SK-N-MC (cell line): Measurements from ENCODE around the gene GPR62.

Experiments
- DNase-seq: peaks from one replicate; pipeline ENCODE4 v3.0.0-alpha.2; 2011; ENCODE audit warnings: low read depth, low spot score
- H3K27ac ChIP-seq: fragments of 200-600 bp; sonication (generic); 2 replicates; pipeline ENCODE4 v1.5.1; 2016; ENCODE audit warnings: mixed run types
- H3K36me3 ChIP-seq: fragments of 200-600 bp; sonication (generic); 2 replicates; pipeline ENCODE4 v1.6.1; 2017; ENCODE audit warnings: antibody characterized with exemption, low read length, mixed read lengths; ENCODE audit not compliant: insufficient read depth
- H3K4me3 ChIP-seq: fragments of 200-600 bp; sonication (generic); 2 replicates; pipeline ENCODE4 v1.5.1; 2016
- H3K9ac ChIP-seq: fragments of 200-600 bp; sonication (generic); 2 replicates; pipeline ENCODE4 v1.8.0; 2017; ENCODE audit warnings: mixed run types, mixed read lengths; ENCODE audit not compliant: insufficient read length
- H3K9me3 ChIP-seq: fragments of 200-600 bp; sonication (generic); 2 replicates; pipeline ENCODE4 v1.6.1; 2017; ENCODE audit warnings: low read depth, mild to moderate bottlenecking, antibody characterized with exemption, low read length, moderate library complexity, mixed read lengths
- EZH2 ChIP-seq: fragments of 200-600 bp; sonication (generic); IDR thresholded peaks from one replicate; pipeline ENCODE4 v1.6.1; 2017; ENCODE audit warnings: antibody characterized with exemption
- FOXP2 ChIP-seq: optimal IDR thresholded peaks from 2 replicates; pipeline ENCODE3; 2011; ENCODE audit warnings: mild to moderate bottlenecking, moderate library complexity; ENCODE audit not compliant: insufficient read depth; ENCODE audit errors: extremely low read length, control extremely low read depth
- POLR2AphosphoS5 ChIP-seq: IDR thresholded peaks from 2 replicates; pipeline ENCODE4 v1.6.1; 2012; ENCODE audit warnings: mild to moderate bottlenecking, low read depth, low read length, borderline replicate concordance

GPR62 gene

DNA sequence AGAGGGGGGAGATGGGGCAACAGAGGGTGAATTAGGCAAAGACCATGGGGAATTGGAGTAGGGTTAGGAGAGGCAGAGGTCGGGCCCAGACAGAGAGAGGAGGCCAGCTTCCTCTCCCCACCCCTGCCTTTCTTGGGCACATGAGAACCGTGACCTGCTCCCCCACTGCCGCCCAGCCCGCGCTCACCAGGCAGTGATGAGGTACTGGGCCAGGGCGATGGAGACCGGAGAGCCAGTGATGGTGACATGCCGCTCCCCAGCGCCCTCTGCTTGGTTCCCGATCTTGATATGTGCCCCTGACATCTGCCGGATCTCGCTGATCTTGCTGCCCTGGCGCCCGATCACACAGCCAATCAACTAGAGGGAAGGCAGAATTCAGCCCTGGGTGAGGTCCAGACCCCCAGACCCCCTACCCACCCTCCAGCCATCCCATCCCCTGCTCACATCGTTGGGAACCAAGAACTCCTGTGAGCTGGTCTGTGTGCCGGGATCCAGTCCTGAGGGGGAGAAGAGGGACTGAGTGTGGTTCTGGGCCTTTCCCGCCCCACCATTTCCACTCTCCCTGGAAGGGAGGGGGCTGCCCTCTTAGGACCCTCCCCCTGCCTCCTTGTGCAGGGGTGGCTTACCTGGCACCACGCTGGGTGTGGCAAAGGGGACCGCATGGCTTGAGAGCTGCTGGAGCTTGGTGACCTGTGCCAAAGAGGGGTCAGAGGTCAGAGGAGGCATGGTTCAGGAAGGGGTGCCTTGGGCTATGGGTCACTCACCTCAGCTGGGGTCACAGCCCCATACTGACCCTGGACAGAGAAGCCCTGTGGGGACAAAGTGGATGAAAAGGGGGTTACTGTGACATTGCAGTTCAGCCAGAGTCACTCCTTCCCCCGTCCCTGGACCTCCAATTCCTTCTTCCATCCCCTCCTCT, 3.7 kb downstream of the GPR62 start:
- Histone ChIP-seq H3K36me3 (no peaks in the 10 kb centered on the region), H3K9ac (no peak overlapping the region), H3K9me3 (no peaks in the 10 kb centered on the region), H3K27ac (no peak overlapping the region), H3K4me3 (no peak overlapping the region)
- no peak for TF ChIP-seq FOXP2
- TF ChIP-seq EZH2, result no peak
- TF ChIP-seq POLR2AphosphoS5, result no peak
- DNase-seq, result no peak

DNA sequence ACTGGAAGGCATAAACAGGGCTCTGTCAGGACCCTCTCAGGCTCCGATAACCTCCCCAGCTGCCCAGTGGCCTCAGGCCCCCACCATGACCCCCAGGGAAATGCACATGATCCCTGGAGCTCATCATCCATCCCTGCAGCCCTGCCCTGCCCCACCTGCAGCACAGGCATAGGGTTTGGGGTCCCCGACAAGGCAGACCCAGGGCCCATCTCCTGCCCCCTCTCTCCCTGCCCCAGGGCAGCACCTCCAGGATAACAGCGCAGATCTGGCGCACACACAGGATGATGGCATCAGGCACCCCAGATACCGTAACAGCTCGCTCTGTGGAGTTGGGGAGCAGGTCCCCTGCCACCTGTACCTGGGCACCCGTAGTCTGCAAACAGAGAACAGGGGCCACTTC, 4.5 kb downstream of the GPR62 start:
- no peak overlapping the region for H3K27ac ChIP-seq
- TF ChIP-seq FOXP2 (no peak), EZH2 (no peak), POLR2AphosphoS5 (no peak)
- H3K9ac ChIP-seq, result no peak overlapping the region
- no peak for DNase-seq
- no peaks in the 10 kb centered on the region for H3K36me3 ChIP-seq
- no peak overlapping the region for H3K4me3 ChIP-seq
- H3K9me3 ChIP-seq, result no peaks in the 10 kb centered on the region

- TF ChIP-seq EZH2, result no peak
- no peak for TF ChIP-seq FOXP2
- no peak for TF ChIP-seq POLR2AphosphoS5
- Histone ChIP-seq H3K4me3 (no peak overlapping the region), H3K27ac (no peak overlapping the region), H3K9me3 (no peaks in the 10 kb centered on the region), H3K9ac (no peak overlapping the region), H3K36me3 (no peaks in the 10 kb centered on the region)
- no peak for DNase-seq
Observed at GRCh38 chr3:51960386-51960785, 5.2 kb downstream of the GPR62 start.

DNA sequence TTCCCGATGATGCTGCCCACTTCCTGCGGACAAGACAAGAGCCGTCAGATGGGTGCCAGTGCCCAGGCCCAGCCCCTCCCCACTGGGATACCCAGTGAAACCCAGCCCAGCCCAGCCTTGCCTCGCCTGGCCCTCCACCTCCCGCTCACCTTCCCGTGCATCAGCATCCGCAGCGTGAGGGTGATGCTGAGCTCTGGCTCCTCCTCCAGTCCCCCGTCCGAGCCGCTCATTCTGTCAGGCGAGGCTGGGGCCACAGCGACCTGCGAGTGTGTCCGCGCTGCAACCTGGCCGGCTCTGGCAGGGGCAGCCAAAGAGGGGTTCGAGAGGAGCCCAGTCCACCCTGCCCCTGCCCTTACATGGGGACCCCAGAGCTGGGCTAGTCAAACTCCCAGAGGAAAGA, 5.8 kb downstream of the GPR62 start:
- H3K27ac ChIP-seq, result no peak overlapping the region
- TF ChIP-seq POLR2AphosphoS5, result no peak
- TF ChIP-seq EZH2, result no peak
- TF ChIP-seq FOXP2, result no peak
- no peak for DNase-seq
- H3K4me3 ChIP-seq, result no peak overlapping the region
- no peaks in the 10 kb centered on the region for H3K36me3 ChIP-seq
- H3K9me3 ChIP-seq, result no peaks in the 10 kb centered on the region
- H3K9ac ChIP-seq, result no peak overlapping the region

DNA sequence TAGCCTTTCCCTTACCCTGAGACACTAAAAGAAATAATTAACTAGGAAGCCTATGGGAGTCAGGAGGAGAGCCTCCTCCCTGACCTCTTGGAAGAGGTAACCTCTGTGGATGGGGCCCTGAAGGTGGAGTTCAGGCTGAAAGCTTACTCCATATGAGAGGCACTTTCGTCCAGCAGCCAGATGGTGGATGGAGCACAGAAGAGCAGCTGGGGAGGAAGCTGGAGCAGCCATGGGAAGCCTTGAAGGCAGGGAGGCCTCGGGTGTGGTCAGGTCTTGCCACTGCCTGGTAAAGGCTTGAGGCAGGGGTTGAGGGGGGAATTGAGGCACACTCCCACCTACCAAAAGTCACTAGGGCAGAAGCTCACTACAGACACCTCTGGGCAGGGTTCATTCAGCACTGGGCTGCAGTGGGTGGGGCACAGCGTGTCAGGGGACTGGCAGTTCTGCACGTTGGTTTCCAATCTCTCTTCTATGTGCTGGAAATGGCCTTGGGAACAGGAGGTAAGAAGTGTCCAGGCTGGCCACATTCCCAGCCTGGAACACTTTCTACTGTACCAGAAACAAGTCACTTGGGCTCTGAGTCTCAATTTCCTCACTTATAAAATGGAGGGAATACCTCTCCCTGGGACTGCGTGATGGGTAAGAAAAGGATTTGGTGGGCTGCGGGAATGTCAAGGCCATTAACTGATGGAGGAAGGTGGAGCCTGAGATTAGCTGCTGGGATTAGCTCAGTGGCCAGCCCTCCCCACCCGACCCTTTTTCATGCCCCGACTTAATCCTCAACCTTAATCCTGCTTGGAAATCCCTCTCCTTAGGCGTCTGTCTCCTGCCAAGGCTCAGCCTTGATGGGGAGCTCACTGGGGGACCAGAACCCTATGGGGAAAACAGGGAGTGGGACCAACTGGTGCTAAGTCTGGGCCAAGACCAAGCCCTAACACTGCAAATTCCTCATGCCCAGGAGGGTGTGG, 6.7 kb downstream of the GPR62 start:
- no peak for DNase-seq
- Histone ChIP-seq H3K4me3 (no peak overlapping the region), H3K9me3 (no peaks in the 10 kb centered on the region), H3K36me3 (no peaks in the 10 kb centered on the region), H3K27ac (no peak overlapping the region), H3K9ac (no peak overlapping the region)
- TF ChIP-seq FOXP2, result no peak
- TF ChIP-seq POLR2AphosphoS5, result no peak
- TF ChIP-seq EZH2, result no peak

- Histone ChIP-seq H3K9ac (no peak overlapping the region), H3K4me3 (no peak overlapping the region), H3K9me3 (no peaks in the 10 kb centered on the region), H3K36me3 (no peaks in the 10 kb centered on the region), H3K27ac (no peak overlapping the region)
- TF ChIP-seq POLR2AphosphoS5, result no peak
- TF ChIP-seq FOXP2, result no peak
- TF ChIP-seq EZH2, result no peak
- no peak for DNase-seq
Observed at GRCh38 chr3:51962854-51963530, 7.8 kb downstream of the GPR62 start.

DNA sequence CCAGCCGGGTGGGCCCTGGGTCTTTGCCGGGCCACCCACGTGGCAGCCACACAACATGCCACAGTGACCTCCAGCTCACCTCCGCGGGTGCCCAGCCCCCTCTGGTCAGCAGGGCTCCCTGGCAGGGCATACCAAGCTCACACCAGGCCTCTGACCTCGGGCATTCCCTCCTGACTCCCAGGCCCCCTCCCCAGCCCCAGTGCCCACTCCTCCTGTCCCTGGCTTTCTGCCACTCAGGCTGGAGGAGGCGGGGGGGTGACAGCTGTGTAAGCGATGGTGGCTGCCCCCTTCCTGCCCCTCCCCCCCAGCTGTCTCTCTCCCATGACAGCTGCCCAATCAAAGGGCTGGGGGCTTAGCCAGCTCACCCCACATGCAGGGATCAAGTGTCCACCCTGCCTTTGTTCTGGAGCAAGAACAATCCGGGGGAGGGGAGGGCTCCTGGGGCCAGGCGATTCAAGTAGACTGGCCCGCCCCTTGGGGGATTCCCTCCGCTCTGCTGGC, 8.8 kb downstream of the GPR62 start:
- Histone ChIP-seq H3K9ac (no peak overlapping the region), H3K9me3 (no peaks in the 10 kb centered on the region), H3K27ac (no peak overlapping the region), H3K36me3 (no peaks in the 10 kb centered on the region), H3K4me3 (no peak overlapping the region)
- DNase-seq, result no peak
- TF ChIP-seq POLR2AphosphoS5 (no peak), EZH2 (no peak), FOXP2 (no peak)
